Measurements from ENCODE around the gene AMDHD2.
A peak's percentile ranks its signal among the peaks of the same experiment; 100 is the strongest.
"Not testable (repeated sequence)": the region's sequence is repeated elsewhere in the genome, so short reads cannot be mapped to it uniquely, and the experiment has no call there.

AMDHD2 gene

DNA sequence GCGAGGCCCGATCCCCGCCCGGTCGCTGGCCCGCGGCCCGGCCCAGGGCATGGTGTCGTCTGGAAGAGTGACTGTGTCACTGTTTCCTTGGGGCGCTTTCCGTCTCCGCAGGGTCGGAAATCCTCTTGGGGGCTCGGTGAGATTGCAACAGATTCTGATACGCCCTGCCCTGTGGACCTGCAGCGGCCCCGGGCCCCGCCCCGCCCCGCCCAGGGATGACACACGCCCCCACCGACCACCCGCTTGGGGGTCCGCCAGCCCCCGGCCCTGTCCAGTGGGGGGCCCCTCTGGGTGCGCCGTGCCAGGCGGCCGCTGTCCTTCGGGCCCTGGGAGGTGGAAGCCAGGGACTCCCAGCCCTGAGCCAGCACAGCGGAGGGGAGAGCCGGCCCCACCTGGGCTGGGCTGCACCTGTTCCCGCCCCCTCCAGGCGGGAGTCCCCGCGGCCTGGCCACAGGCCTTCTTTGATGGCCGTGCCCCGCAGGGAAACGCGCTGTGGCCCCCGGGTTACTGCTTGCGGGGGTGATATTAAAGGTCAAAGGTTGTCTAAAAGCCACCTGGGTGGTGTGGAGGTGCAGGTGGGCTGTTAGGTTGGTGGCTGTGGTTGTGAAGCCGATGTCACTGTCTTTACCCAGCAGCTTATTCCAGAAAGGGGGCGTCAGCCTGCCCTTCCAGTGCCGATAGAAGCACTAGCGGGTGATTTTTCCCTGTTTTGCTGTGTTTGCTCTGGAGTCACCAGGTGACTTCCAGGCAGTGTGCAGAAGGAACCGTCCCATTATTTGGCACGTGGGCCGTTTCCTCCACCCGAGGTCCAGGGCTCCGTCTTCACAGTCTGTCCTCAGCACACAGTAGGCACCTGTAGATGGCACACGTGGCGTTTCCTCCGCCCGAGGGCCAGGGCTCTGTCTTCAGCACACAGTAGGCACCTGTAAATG lies 44.5 kb upstream of the AMDHD2 start:
- Histone ChIP-seq H3K9ac (ENCODE audit: low read depth, low read length) (no peak overlapping the region), H3K27me3 (ENCODE audit: control insufficient read depth, insufficient read depth, low read length) (peaks cover 42% of the 10 kb centered on the region), H3K4me3 (ENCODE audit: low read depth, low read length) (peak overlapping the region; percentile 72), H3K36me3 (ENCODE audit: control insufficient read depth, insufficient read depth, low read length) (no peaks in the 10 kb centered on the region), H3K9me3 (ENCODE audit: control insufficient read depth, insufficient read depth, low read length) (no peaks in the 10 kb centered on the region), H3K27ac (ENCODE audit: low read depth, low read length) (no peak overlapping the region), H3K4me1 (ENCODE audit: control insufficient read depth, insufficient read depth, low read length) (peaks cover 6% of the 10 kb centered on the region; the same call in 1 of the 2 replicates)

GRCh38 chr16:2476345-2476720 lies 43.8 kb upstream of the AMDHD2 start:
- H3K27ac ChIP-seq (ENCODE audit: low read depth, low read length) = no peak overlapping the region
- no peaks in the 10 kb centered on the region for H3K36me3 ChIP-seq (ENCODE audit: control insufficient read depth, insufficient read depth, low read length)
- peaks cover 38% of the 10 kb centered on the region for H3K27me3 ChIP-seq (ENCODE audit: control insufficient read depth, insufficient read depth, low read length)
- no peak overlapping the region for H3K4me3 ChIP-seq (ENCODE audit: low read depth, low read length)
- H3K4me1 ChIP-seq (ENCODE audit: control insufficient read depth, insufficient read depth, low read length) = peaks cover 5% of the 10 kb centered on the region; the same call in 1 of the 2 replicates
- no peak overlapping the region for H3K9ac ChIP-seq (ENCODE audit: low read depth, low read length)
- no peaks in the 10 kb centered on the region for H3K9me3 ChIP-seq (ENCODE audit: control insufficient read depth, insufficient read depth, low read length)

- no peak overlapping the region for H3K4me3 ChIP-seq (ENCODE audit: low read depth, low read length)
- no peaks in the 10 kb centered on the region for H3K9me3 ChIP-seq (ENCODE audit: control insufficient read depth, insufficient read depth, low read length)
Measured at GRCh38 chr16:2476741-2477140, 43.4 kb upstream of the AMDHD2 start.

DNA sequence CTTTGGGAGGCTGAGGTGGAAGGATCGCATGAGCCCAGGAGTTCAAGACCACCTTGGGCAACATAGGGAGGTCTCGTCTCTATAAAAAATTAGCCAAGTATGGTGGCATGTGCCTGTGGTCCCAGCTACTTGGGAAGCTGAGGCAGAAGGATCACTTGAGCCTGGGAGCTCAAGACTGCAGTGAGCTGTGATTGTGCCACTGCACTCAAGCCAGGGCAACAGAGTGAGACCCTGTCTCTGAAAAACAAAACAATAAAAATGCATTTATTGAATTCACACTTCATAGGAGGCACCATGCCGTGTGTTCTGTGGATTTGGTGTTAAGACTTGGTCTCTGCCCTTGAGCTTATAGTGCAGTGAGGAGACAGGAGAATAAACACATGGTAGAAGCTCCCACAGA lies 42.8 kb upstream of the AMDHD2 start:
- no peaks in the 10 kb centered on the region for H3K36me3 ChIP-seq (ENCODE audit: control insufficient read depth, insufficient read depth, low read length)
- no peak overlapping the region for H3K9ac ChIP-seq (ENCODE audit: low read depth, low read length)
- H3K4me1 ChIP-seq (ENCODE audit: control insufficient read depth, insufficient read depth, low read length) = peaks cover 5% of the 10 kb centered on the region; the same call in 1 of the 2 replicates
- H3K9me3 ChIP-seq (ENCODE audit: control insufficient read depth, insufficient read depth, low read length) = no peaks in the 10 kb centered on the region
- no peak overlapping the region for H3K4me3 ChIP-seq (ENCODE audit: low read depth, low read length)
- peaks cover 28% of the 10 kb centered on the region for H3K27me3 ChIP-seq (ENCODE audit: control insufficient read depth, insufficient read depth, low read length)
- H3K27ac ChIP-seq (ENCODE audit: low read depth, low read length) = no peak overlapping the region

More at GRCh38 chr16:2476741-2477140, 43.4 kb upstream of the AMDHD2 start:
- Histone ChIP-seq H3K4me1 (ENCODE audit: control insufficient read depth, insufficient read depth, low read length) (peaks cover 5% of the 10 kb centered on the region; the same call in 1 of the 2 replicates), H3K27me3 (ENCODE audit: control insufficient read depth, insufficient read depth, low read length) (peaks cover 34% of the 10 kb centered on the region), H3K36me3 (ENCODE audit: control insufficient read depth, insufficient read depth, low read length) (no peaks in the 10 kb centered on the region), H3K27ac (ENCODE audit: low read depth, low read length) (no peak overlapping the region), H3K9ac (ENCODE audit: low read depth, low read length) (no peak overlapping the region)

DNA sequence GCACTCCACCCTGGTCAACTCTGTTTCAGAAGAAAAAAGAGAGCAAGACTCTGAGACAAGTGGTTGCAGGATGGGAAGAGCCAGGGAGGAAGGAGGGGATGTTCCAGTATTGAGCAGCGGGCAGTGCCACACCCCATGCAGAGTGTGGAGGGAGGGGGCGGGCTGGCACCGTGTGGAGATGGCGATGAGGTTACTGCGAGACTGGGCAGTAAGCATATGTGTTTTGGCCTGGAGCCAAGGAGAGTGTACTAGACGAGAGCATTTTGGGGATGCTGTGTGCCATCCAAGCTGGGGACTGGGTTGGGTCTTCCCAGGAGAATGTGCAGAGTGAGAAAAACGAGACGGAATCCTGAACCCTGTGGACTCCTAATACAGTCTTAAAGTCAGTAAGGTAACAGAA lies 41.9 kb upstream of the AMDHD2 start:
- Histone ChIP-seq H3K36me3 (ENCODE audit: control insufficient read depth, insufficient read depth, low read length) (no peaks in the 10 kb centered on the region), H3K4me1 (ENCODE audit: control insufficient read depth, insufficient read depth, low read length) (peaks cover 5% of the 10 kb centered on the region; the same call in 1 of the 2 replicates), H3K27me3 (ENCODE audit: control insufficient read depth, insufficient read depth, low read length) (peaks cover 18% of the 10 kb centered on the region), H3K4me3 (ENCODE audit: low read depth, low read length) (no peak overlapping the region), H3K9ac (ENCODE audit: low read depth, low read length) (no peak overlapping the region), H3K9me3 (ENCODE audit: control insufficient read depth, insufficient read depth, low read length) (no peaks in the 10 kb centered on the region), H3K27ac (ENCODE audit: low read depth, low read length) (no peak overlapping the region)

DNA sequence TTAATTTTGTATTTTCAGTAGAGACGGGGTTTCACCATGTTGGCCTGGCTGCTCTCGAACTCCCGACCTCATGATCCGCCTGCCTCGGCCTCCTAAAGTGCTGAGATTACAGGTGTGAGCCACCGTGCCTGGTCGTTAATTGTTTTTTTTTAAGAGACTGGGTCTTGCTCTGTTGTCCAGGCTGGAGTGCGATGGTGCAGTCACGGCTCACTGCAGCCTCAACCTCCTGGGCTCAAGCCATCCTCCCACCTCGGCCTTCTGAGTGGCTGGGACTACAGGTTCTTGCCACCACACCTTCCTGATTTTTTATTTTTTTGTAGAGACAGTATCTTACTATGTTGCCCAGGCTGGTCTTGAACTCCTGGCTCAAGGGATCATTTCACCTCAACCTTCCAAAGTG lies 40.2 kb upstream of the AMDHD2 start:
- not testable (repeated sequence) for H3K9ac ChIP-seq (ENCODE audit: low read depth, low read length); H3K4me3 ChIP-seq (ENCODE audit: low read depth, low read length); H3K4me1 ChIP-seq (ENCODE audit: control insufficient read depth, insufficient read depth, low read length); H3K27ac ChIP-seq (ENCODE audit: low read depth, low read length); H3K27me3 ChIP-seq (ENCODE audit: control insufficient read depth, insufficient read depth, low read length); H3K36me3 ChIP-seq (ENCODE audit: control insufficient read depth, insufficient read depth, low read length); H3K9me3 ChIP-seq (ENCODE audit: control insufficient read depth, insufficient read depth, low read length)

- no peak overlapping the region for H3K9ac ChIP-seq (ENCODE audit: low read depth, low read length)
- H3K4me3 ChIP-seq (ENCODE audit: low read depth, low read length) = no peak overlapping the region
- H3K36me3 ChIP-seq (ENCODE audit: control insufficient read depth, insufficient read depth, low read length) = no peaks in the 10 kb centered on the region
- H3K4me1 ChIP-seq (ENCODE audit: control insufficient read depth, insufficient read depth, low read length) = peaks cover under 1% of the 10 kb centered on the region; the same call in 1 of the 2 replicates
- H3K9me3 ChIP-seq (ENCODE audit: control insufficient read depth, insufficient read depth, low read length) = no peaks in the 10 kb centered on the region
- no peak overlapping the region for H3K27ac ChIP-seq (ENCODE audit: low read depth, low read length)
- H3K27me3 ChIP-seq (ENCODE audit: control insufficient read depth, insufficient read depth, low read length) = 0 out of 2 replicates have a peak, but pooled peaks cover 4% of the 10 kb centered on the region
Measured at GRCh38 chr16:2480948-2481347, 39.2 kb upstream of the AMDHD2 start.

DNA sequence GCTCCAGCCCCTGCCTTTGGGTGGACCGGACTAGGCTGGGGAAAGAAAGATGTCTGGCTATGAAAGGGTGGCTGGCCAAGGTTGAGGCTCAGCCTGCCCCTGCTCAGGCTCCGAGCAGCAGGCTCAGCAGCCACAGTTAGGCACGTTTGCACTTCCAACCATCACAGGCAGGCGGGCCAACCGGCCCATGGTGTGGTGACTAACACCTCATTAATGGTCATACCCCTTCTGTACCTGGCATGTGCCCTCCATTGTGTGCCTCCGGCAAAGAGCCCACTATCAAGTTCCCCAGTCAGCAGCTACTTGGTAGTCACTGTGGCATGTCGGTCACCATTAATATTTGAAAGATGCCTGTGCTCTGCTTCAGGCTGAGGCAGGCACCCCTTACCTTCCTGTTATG lies 38.5 kb upstream of the AMDHD2 start:
- H3K27ac ChIP-seq (ENCODE audit: low read depth, low read length) = no peak overlapping the region
- H3K9ac ChIP-seq (ENCODE audit: low read depth, low read length) = no peak overlapping the region
- no peaks in the 10 kb centered on the region for H3K36me3 ChIP-seq (ENCODE audit: control insufficient read depth, insufficient read depth, low read length)
- H3K9me3 ChIP-seq (ENCODE audit: control insufficient read depth, insufficient read depth, low read length) = no peaks in the 10 kb centered on the region
- H3K4me1 ChIP-seq (ENCODE audit: control insufficient read depth, insufficient read depth, low read length) = no peaks in the 10 kb centered on the region
- no peaks in the 10 kb centered on the region for H3K27me3 ChIP-seq (ENCODE audit: control insufficient read depth, insufficient read depth, low read length)
- no peak overlapping the region for H3K4me3 ChIP-seq (ENCODE audit: low read depth, low read length)

DNA sequence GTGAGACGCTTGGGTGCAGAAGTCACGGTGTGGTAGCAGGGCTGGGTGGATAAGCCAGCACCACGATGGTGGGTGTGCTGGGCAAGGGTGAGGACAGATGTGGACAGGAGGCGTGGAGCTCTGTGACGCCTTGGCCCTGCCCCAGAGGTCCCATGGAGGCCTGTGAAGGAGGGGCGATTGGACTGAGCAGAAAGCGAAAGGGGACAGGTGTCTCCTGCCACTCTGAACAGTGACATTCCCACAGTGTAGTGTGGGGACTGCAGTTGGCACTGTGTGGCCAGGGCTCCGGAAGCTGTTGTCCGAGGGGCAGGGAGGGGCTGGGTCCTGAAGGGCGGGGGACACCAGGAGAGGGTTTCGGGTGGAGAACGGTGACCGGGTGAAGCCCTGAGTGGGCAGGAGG lies 37.9 kb upstream of the AMDHD2 start:
- no peak overlapping the region for H3K4me3 ChIP-seq (ENCODE audit: low read depth, low read length)
- H3K27ac ChIP-seq (ENCODE audit: low read depth, low read length) = no peak overlapping the region
- H3K27me3 ChIP-seq (ENCODE audit: control insufficient read depth, insufficient read depth, low read length) = no peaks in the 10 kb centered on the region
- no peaks in the 10 kb centered on the region for H3K4me1 ChIP-seq (ENCODE audit: control insufficient read depth, insufficient read depth, low read length)
- no peaks in the 10 kb centered on the region for H3K36me3 ChIP-seq (ENCODE audit: control insufficient read depth, insufficient read depth, low read length)
- H3K9me3 ChIP-seq (ENCODE audit: control insufficient read depth, insufficient read depth, low read length) = no peaks in the 10 kb centered on the region
- no peak overlapping the region for H3K9ac ChIP-seq (ENCODE audit: low read depth, low read length)

DNA sequence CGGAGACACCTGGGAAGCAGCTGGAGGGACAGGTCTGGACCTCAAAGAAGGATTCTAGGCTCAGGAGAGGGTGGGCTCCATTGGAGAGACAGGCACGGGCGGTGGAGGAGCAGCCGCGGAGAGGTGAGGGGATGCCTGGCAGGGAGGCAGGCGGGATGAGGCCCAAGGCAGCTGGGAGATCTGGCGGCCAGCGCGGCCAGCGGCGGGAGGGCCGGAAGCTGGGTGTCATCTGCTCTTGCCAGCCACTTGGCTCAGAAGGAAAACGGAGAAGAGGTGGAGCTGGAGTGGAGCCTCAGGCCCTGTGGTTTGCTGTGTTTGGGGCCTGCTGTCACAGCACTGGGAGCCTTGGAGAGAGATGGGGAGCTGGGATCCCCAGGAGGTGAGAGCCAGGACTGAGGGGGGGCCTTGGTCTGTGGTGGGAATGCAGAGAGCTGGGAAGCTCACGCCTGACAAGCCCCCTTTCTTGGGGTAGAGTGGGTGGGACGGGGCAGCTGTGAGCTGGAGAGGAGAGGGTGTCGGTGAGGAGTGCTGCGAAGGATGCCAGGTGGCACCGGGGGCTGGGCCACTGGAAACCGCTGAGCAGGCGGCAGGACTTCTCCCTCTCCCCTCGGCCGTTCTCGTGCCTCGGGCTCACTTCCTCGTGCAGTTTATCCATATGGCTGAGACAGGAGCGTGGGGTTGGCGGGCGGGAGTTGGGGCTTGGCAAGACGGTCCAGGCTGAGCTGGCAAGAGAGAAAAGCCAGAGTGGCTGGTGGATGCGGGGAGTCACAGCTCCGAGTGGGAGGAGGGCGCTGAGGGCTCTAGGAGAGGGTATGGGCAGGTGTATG lies 37.2 kb upstream of the AMDHD2 start:
- no peaks in the 10 kb centered on the region for H3K27me3 ChIP-seq (ENCODE audit: control insufficient read depth, insufficient read depth, low read length)

More for the DNA sequence above, 37.2 kb upstream of the AMDHD2 start:
- H3K36me3 ChIP-seq (ENCODE audit: control insufficient read depth, insufficient read depth, low read length) = no peaks in the 10 kb centered on the region
- no peaks in the 10 kb centered on the region for H3K4me1 ChIP-seq (ENCODE audit: control insufficient read depth, insufficient read depth, low read length)
- H3K9me3 ChIP-seq (ENCODE audit: control insufficient read depth, insufficient read depth, low read length) = no peaks in the 10 kb centered on the region
- no peak overlapping the region for H3K9ac ChIP-seq (ENCODE audit: low read depth, low read length)
- no peak overlapping the region for H3K27ac ChIP-seq (ENCODE audit: low read depth, low read length)
- no peak overlapping the region for H3K4me3 ChIP-seq (ENCODE audit: low read depth, low read length)

Measured in HUES48 (cell line).